ENCODE data around the gene TSC22D4.
"Not testable (repeated sequence)": the region's sequence is repeated elsewhere in the genome, so short reads cannot be mapped to it uniquely, and the experiment has no call there.

The TSC22D4 gene

GRCh38 chr7:100447363-100447762 is 31.7 kb downstream of the TSC22D4 start:
- in situ Hi-C loops (cut with MboI; ENCODE audit: low sequenced_read_pairs), result not testable (repeated sequence)

- in situ Hi-C loops (cut with MboI; ENCODE audit: low sequenced_read_pairs), result no loop called here
These were observed 33.0 kb downstream of the TSC22D4 start for GRCh38 chr7:100446040-100446439.

GRCh38 chr7:100444311-100445278 is 34.4 kb downstream of the TSC22D4 start:
- in situ Hi-C loops (cut with MboI; ENCODE audit: low sequenced_read_pairs), result no loop called here

DNA sequence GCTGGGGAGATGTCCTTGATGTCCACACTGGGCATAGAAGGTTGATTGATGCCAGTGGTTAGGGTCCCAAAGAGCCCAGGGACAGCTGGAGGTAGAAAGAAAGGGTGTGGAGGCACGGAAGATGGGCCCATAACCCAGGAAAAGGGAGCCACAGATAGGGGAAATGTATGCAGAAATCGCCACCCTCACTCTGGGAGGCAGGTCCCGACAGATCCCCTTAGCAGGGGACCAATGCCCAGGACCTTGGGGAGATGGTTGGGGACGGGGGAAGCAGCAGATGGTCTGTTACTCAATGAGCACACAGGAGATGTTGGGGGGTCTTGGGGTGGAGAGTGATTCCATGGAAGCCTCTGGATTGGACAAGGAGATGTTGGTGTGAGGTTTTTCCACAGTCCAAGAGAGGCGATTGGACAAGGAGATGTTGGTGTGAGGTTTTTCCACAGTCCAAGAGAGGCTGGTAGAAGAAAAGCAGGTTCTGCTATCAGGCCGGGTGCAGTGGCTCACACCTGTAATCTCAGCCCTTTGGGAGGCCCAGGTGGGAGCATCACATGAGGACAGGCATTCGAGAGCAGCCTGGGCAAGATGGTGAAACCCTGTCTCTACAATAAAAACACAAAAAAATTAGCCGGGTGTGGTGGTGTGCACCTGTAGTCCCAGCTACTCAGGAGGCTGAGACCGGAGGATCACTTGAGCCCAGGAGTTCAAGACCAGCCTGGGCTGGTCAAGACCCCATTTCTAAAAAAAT is 35.7 kb downstream of the TSC22D4 start:
- in situ Hi-C loops (cut with MboI; ENCODE audit: low sequenced_read_pairs), result no loop called here

DNA sequence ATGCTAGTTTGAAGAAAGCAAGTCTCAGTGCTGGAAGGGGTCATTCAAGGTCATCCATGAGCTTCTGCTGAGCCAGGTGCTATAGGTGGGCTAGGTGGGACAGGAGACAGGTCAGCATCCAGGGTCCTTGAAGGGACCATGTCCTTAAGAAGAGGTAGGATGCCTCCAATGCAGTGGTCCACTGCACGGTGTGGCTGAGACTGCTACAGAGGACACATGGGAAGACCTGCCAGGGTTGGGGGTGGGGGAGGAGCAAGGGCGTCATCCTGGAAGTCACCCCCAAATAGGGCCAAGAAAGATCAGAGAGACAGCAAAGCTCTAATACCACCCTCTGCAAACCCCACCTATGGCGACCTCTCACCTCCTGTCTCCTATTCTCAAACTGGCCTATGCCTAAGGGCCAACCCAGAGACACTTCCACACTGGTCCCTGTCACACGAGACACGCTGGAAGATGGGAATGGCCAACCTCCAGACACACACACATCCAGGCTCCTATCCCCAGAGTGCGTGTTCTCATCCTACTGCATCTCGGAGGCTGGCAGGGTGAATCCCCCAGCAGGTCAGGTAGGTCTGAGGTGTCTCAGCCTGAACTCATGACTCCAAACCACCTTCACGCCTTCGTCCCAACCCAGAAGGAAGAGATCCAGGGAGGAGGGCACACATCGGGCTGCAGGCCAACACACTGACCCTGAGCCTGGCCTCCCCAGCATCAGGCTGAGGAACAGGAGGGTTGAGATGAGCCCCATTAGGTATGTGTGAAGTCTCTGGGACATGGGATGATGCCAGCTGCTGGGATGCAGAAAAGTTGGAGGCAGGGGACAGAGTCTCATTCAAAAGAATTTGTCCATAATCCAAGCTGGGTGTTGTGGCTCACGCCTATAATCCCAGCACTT is 37.1 kb downstream of the TSC22D4 start:
- in situ Hi-C loops (cut with MboI; ENCODE audit: low sequenced_read_pairs), result no loop called here

GRCh38 chr7:100439244-100439643 is 39.8 kb downstream of the TSC22D4 start:
- in situ Hi-C loops (cut with MboI; ENCODE audit: low sequenced_read_pairs), result not testable (repeated sequence)

DNA sequence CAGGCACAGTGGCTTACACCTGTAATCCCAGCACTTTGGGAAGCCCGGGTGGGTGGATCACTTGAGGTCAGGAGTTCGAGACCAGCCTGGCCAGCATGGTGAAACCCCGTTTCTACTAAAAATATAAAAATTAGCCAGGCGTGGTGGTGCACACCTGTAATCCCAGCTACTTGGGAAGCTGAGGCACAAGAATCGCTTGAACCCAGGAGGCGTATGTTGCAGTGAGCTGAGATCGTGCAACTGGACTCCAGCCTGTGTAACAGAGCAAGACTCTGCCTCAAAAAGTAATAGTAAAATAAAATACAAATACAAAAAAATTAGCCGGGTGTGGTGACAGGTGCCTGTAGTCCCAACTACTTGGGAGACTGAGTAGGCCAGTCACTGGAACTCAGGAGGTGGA is 40.3 kb downstream of the TSC22D4 start:
- in situ Hi-C loops (cut with MboI; ENCODE audit: low sequenced_read_pairs), result not testable (repeated sequence)

DNA sequence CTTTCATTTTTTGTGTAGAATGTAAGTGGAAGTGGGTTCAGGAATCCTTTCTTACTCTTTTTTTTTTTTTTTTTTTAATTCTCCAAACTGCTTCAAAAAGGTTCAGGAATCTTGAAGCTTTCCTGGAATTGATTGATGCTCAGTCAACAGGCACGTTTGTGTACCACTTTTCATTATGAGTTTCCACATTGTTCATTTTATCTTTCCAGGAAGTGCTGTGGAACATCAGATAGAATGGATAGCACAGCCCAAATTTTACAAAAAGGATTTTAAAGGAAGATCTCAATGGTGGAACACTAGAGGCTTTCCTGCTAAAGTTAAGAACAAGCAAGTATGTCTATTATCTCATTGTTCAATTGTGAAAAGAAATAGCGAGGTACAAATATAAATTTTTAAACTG is 40.8 kb downstream of the TSC22D4 start:
- in situ Hi-C loops (cut with MboI; ENCODE audit: low sequenced_read_pairs), result no loop called here

- in situ Hi-C loops (cut with MboI; ENCODE audit: low sequenced_read_pairs), result no loop called here
These were observed 41.6 kb downstream of the TSC22D4 start for GRCh38 chr7:100437150-100438100.

DNA sequence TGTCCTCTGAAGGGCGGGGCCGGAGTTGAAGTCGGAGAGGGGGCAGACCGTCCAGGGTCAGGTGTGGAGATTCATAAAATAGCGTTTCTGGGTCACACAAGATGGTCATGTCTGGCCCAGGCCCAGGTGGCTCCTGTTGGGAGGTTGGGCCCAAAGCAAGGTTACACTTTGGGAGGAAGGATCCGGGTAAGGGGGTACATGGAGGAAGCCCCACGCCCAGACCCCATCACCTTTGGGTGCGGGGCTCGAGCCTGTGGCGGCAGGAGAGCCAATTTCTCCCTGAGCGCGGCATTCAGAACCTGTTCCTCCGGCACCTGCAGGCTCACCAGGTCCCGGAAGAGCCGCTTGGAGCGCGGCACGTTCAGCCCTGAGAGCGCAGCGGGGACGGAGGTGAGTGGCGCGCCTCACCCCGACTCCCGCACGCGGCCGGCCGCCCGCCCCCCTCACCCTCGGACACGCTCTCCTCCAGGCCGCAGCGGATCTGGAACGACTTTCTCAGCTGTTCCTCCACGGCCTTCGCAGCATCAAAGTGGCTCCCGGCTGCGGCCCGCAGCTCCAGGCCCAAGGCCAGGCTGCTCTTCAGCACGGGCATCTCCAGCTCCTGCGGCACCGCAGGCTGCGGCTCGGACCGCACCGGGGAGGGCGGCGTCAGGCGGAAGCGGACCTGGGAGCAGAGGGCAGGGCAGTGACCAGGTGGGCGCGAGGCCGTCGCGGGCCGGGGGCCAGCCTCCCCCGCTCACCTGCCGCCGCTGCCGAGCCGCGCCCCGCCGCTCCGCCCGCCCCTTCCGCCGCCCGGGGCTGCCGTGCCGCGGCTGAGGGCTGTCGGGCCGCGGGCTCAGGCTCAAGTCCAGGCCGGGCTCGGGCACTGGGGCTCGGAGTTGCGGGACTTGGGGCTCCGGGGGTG is 43.4 kb downstream of the TSC22D4 start:
- in situ Hi-C loops (cut with MboI; ENCODE audit: low sequenced_read_pairs), result no loop called here

- in situ Hi-C loops (cut with MboI; ENCODE audit: low sequenced_read_pairs), result no loop called here
These were observed 44.5 kb downstream of the TSC22D4 start for GRCh38 chr7:100434297-100435144.

GRCh38 chr7:100433592-100434296 is 45.3 kb downstream of the TSC22D4 start:
- in situ Hi-C loops (cut with MboI; ENCODE audit: low sequenced_read_pairs), result no loop called here

DNA sequence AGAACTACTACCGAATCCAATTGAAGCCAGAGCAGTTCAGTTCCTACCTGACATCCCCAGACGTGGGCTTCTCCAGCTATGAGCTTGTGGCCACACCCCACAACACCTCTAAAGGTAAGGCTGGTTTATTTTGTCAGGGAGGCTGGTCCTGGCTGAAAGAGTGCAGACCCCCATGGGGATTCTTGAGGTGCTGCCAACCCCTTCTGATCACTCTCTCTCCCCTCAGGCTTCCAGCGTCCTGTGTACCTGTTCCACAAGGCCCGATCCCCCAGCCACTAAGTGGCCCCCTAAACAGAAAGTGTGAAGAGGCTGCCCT is 45.8 kb downstream of the TSC22D4 start:
- in situ Hi-C loops (cut with MboI; ENCODE audit: low sequenced_read_pairs), result no loop called here

- in situ Hi-C loops (cut with MboI; ENCODE audit: low sequenced_read_pairs), result no loop called here
These were observed 46.3 kb downstream of the TSC22D4 start for GRCh38 chr7:100432621-100433275.

GRCh38 chr7:100432053-100432452 is 47.0 kb downstream of the TSC22D4 start:
- in situ Hi-C loops (cut with MboI; ENCODE audit: low sequenced_read_pairs), result no loop called here

- in situ Hi-C loops (cut with MboI; ENCODE audit: low sequenced_read_pairs), result no loop called here
These were observed 47.7 kb downstream of the TSC22D4 start for GRCh38 chr7:100431286-100431735.
